HUES64 (cell line): ENCODE data around the gene GFPT2.

Source experiments
- H3K27ac ChIP-seq: 2 replicates; pipeline ENCODE4 v1.7.0; 2013; ENCODE audit warnings: low read depth, low read length, inconsistent platforms
- H3K27me3 ChIP-seq: 2 replicates; pipeline ENCODE4 v1.6.1; 2013; ENCODE audit warnings: mild to moderate bottlenecking, low read length; ENCODE audit not compliant: insufficient read depth
- H3K36me3 ChIP-seq: 2 replicates; pipeline ENCODE4 v1.6.1; 2013; ENCODE audit warnings: mild to moderate bottlenecking, low read length; ENCODE audit not compliant: insufficient read depth
- H3K4me1 ChIP-seq: 2 replicates; pipeline ENCODE4 v1.6.1; 2013; ENCODE audit warnings: mild to moderate bottlenecking, low read length, moderate library complexity; ENCODE audit not compliant: insufficient read depth
- H3K4me3 ChIP-seq: 2 replicates; pipeline ENCODE4 v1.5.1; 2013; ENCODE audit warnings: mild to moderate bottlenecking, low read length, moderate library complexity
- H3K9ac ChIP-seq: 2 replicates; pipeline ENCODE4 v1.6.1; 2013; ENCODE audit warnings: mild to moderate bottlenecking, low read depth, low read length
- H3K9me3 ChIP-seq: 2 replicates; pipeline ENCODE4 v1.6.1; 2013; ENCODE audit warnings: low read depth, low read length; ENCODE audit not compliant: insufficient read depth
- WGBS: fragments of 150-250, 120-280 bp; methylation state at CpG from one replicate; pipeline ENCODE4 v1.1.7; 2013; ENCODE audit warnings: missing lambda C conversion rate; 5-methylcytosine and 5-hydroxymethylcytosine counted together

Gene GFPT2

GRCh38 chr5:180289433-180289832, 63.7 kb downstream of the GFPT2 start:
- H3K9me3 ChIP-seq = no peaks in the 10 kb centered on the region
- H3K27ac ChIP-seq = no peak overlapping the region
- H3K4me1 ChIP-seq = peaks cover 3% of the 10 kb centered on the region; the same call in 1 of the 2 replicates
- peaks cover 14% of the 10 kb centered on the region for H3K36me3 ChIP-seq
- no peak overlapping the region for H3K4me3 ChIP-seq
- H3K9ac ChIP-seq = no peak overlapping the region
- no peaks in the 10 kb centered on the region for H3K27me3 ChIP-seq
- 74% methylated on average over 3 of the region's 3 CpGs for WGBS

GRCh38 chr5:180287868-180288267, 65.3 kb downstream of the GFPT2 start:
- H3K27ac ChIP-seq = no peak overlapping the region
- no peaks in the 10 kb centered on the region for H3K9me3 ChIP-seq
- no peaks in the 10 kb centered on the region for H3K27me3 ChIP-seq
- H3K36me3 ChIP-seq = peaks cover 19% of the 10 kb centered on the region
- no peak overlapping the region for H3K9ac ChIP-seq
- H3K4me1 ChIP-seq = no peaks in the 10 kb centered on the region; the same call in 1 of the 2 replicates
- WGBS = 88% methylated on average over 7 of the region's 7 CpGs
- no peak overlapping the region for H3K4me3 ChIP-seq

- no peak overlapping the region for H3K4me3 ChIP-seq
- H3K36me3 ChIP-seq = peaks cover 19% of the 10 kb centered on the region
- no peak overlapping the region for H3K27ac ChIP-seq
- H3K9me3 ChIP-seq = no peaks in the 10 kb centered on the region
- H3K27me3 ChIP-seq = no peaks in the 10 kb centered on the region
- WGBS = 95% methylated on average over 2 of the region's 2 CpGs
- no peak overlapping the region for H3K9ac ChIP-seq
- H3K4me1 ChIP-seq = no peaks in the 10 kb centered on the region; the same call in 1 of the 2 replicates
Measured at GRCh38 chr5:180287404-180287803, 65.7 kb downstream of the GFPT2 start.

- Histone ChIP-seq H3K4me1 (no peaks in the 10 kb centered on the region), H3K36me3 (peaks cover 38% of the 10 kb centered on the region), H3K9me3 (no peaks in the 10 kb centered on the region), H3K27me3 (no peaks in the 10 kb centered on the region), H3K4me3 (no peak overlapping the region), H3K27ac (no peak overlapping the region), H3K9ac (no peak overlapping the region)
- 87% methylated on average over 10 of the region's 10 CpGs for WGBS
Measured at GRCh38 chr5:180284149-180284548, 69.0 kb downstream of the GFPT2 start.

- 95% methylated on average over 8 of the region's 10 CpGs for WGBS
- H3K4me3 ChIP-seq = no peak overlapping the region
- no peaks in the 10 kb centered on the region for H3K27me3 ChIP-seq
- no peak overlapping the region for H3K27ac ChIP-seq
- no peaks in the 10 kb centered on the region for H3K9me3 ChIP-seq
- H3K36me3 ChIP-seq = peaks cover 40% of the 10 kb centered on the region
- no peaks in the 10 kb centered on the region for H3K4me1 ChIP-seq
- H3K9ac ChIP-seq = no peak overlapping the region
Measured at GRCh38 chr5:180283026-180283615, 70.0 kb downstream of the GFPT2 start.

- Histone ChIP-seq H3K27me3 (no peaks in the 10 kb centered on the region), H3K4me1 (no peaks in the 10 kb centered on the region), H3K36me3 (peaks cover 49% of the 10 kb centered on the region), H3K9ac (no peak overlapping the region), H3K4me3 (no peak overlapping the region), H3K9me3 (no peaks in the 10 kb centered on the region), H3K27ac (no peak overlapping the region)
- whole genome bisulfite sequencing = 94% methylated on average over 9 of the region's 9 CpGs
Measured at GRCh38 chr5:180282281-180282680, 70.9 kb downstream of the GFPT2 start.

GRCh38 chr5:180281706-180282105, 71.4 kb downstream of the GFPT2 start:
- WGBS = 96% methylated on average over 10 of the region's 10 CpGs
- Histone ChIP-seq H3K4me3 (no peak overlapping the region), H3K9ac (no peak overlapping the region), H3K36me3 (peaks cover 52% of the 10 kb centered on the region), H3K4me1 (no peaks in the 10 kb centered on the region), H3K27me3 (no peaks in the 10 kb centered on the region), H3K27ac (no peak overlapping the region), H3K9me3 (0 out of 2 replicates have a peak, but pooled peaks cover 3% of the 10 kb centered on the region)

GRCh38 chr5:180274695-180275094, 78.4 kb downstream of the GFPT2 start:
- peaks cover 15% of the 10 kb centered on the region for H3K9me3 ChIP-seq
- no peaks in the 10 kb centered on the region for H3K27me3 ChIP-seq
- H3K27ac ChIP-seq = no peak overlapping the region
- no peak overlapping the region for H3K9ac ChIP-seq
- H3K4me3 ChIP-seq = no peak overlapping the region
- H3K4me1 ChIP-seq = no peaks in the 10 kb centered on the region
- WGBS = no CpG with 5 or more reads among the region's 1 CpG
- H3K36me3 ChIP-seq = peaks cover 70% of the 10 kb centered on the region

GRCh38 chr5:180271221-180271620, 81.9 kb downstream of the GFPT2 start:
- H3K9ac ChIP-seq = no peak overlapping the region
- H3K4me1 ChIP-seq = no peaks in the 10 kb centered on the region
- no peak overlapping the region for H3K27ac ChIP-seq
- H3K36me3 ChIP-seq = peaks cover 71% of the 10 kb centered on the region
- H3K27me3 ChIP-seq = no peaks in the 10 kb centered on the region
- H3K9me3 ChIP-seq = peaks cover 25% of the 10 kb centered on the region
- no peak overlapping the region for H3K4me3 ChIP-seq
- WGBS = 84% methylated on average over 7 of the region's 7 CpGs

- Histone ChIP-seq H3K36me3 (peaks cover 92% of the 10 kb centered on the region), H3K9ac (no peak overlapping the region), H3K4me3 (no peak overlapping the region), H3K27ac (no peak overlapping the region), H3K4me1 (no peaks in the 10 kb centered on the region), H3K9me3 (peaks cover 95% of the 10 kb centered on the region), H3K27me3 (no peaks in the 10 kb centered on the region)
- 71% methylated on average over 3 of the region's 3 CpGs for whole genome bisulfite sequencing
Measured at GRCh38 chr5:180259260-180259611, 93.9 kb downstream of the GFPT2 start.

GRCh38 chr5:180253036-180253824, 99.9 kb downstream of the GFPT2 start:
- 92% methylated on average over 24 of the region's 24 CpGs for WGBS
- H3K36me3 ChIP-seq = peaks cover 86% of the 10 kb centered on the region
- no peak overlapping the region for H3K27ac ChIP-seq
- H3K9me3 ChIP-seq = peaks cover 70% of the 10 kb centered on the region
- no peak overlapping the region for H3K4me3 ChIP-seq
- H3K27me3 ChIP-seq = no peaks in the 10 kb centered on the region
- no peak overlapping the region for H3K9ac ChIP-seq
- no peaks in the 10 kb centered on the region for H3K4me1 ChIP-seq
